GM19351 (cell line): ENCODE data around the gene PPP2R3C.
"Not testable (repeated sequence)": the region's sequence is repeated elsewhere in the genome, so short reads cannot be mapped to it uniquely, and the experiment has no call there.

ENCODE experiments used
- ATAC-seq: cut with Tn5 transposase; IDR thresholded peaks from one replicate; pipeline ENCODE4 v1.9.1; 2021; ENCODE audit warnings: mild to moderate bottlenecking, moderate library complexity; ENCODE audit not compliant: unreplicated experiment

The PPP2R3C gene

DNA sequence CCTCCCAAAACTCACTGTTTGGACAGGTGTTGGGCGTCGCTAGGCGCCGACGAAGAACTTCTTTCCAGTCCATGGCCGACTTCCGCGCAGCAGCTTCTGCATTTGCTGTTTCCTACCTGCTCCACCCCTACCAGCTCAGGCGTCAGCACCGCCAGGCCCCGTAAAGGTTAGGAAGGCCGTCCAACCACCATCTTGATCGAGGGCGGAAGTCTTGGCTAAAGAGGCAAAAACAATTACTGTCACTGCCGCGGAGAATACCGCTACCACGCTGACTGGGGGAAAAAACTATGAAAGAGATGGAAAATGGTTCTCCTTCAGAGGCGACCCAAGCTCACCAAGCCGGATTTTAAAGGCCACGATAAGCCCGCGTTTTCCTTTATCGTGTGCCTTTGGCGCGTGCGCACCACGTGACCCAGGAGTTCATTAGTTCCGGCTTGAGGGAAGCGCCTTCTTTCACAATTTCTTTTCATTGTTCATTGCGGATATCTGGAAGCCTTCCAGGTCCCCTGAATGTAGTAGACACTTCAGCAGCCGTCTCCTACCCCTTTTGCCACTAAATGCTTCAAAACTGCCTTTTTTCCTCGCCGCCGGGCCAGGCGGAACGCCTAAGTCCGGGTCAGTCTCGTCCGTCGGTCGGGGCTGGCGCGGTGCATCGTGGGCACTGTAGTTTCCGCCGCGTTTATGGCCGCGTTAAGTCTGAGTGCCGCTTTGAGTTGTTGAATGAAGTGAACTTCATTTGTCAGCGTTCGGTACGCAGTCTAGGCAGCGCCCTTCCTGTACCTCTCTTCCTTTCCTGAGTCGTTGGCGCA is at the start of gene PPP2R3C, which contains the start of gene PRORP:
Gene PPP2R3C (minus strand): TSS at position 104 of the 809 bp plus-strand sequence. CDS start 31 bp downstream, at position 73.
Gene PRORP (plus strand): TSS at position 666 of the 809 bp plus-strand sequence. CDS start 694 bp downstream, outside the sequence.
- peak; percentile 85 for ATAC-seq

DNA sequence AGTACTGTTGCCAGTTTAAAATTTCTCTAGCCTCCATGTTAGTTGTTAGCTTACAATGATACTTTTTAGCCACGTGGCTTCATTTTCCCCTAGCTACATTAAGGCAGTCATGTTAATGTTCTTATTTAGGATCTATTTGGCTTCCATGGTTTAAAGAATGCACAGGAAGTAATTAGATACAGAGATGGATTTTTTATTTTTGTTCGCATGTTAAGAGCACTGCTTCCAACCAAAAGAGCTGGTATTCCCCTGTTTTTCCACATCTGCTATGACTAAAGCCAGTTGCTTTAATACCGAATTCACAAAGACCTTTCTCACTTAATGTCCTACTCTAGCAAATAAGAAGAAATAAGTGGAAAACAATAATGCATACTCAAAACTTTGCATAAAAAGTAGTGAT is 45.7 kb upstream of the PPP2R3C start:
- no peak for ATAC-seq

GRCh38 chr14:35164849-35165248 is 43.1 kb upstream of the PPP2R3C start:
- no peak for ATAC-seq

GRCh38 chr14:35163384-35163783 is 41.6 kb upstream of the PPP2R3C start:
- ATAC-seq, result no peak

DNA sequence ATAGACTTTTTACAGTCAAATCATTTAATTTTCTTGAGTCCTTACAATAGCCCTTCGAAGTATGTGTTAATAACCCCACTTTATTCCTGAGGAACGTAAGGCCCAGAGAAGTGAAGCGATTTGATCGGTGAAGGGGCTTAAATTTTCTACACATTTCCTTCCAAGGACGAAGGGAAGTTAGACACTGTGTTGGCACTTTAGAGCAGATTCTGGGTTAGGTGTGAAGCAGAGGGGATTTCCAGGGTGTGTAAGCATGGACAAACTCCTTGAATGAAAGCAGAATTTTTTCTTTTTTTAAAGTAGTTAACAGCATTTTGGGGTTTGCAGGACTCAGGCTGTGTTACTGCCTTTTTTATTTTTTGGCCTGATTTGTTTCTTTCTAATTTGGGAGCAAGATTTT is 39.4 kb upstream of the PPP2R3C start:
- ATAC-seq, result peak; percentile 58

DNA sequence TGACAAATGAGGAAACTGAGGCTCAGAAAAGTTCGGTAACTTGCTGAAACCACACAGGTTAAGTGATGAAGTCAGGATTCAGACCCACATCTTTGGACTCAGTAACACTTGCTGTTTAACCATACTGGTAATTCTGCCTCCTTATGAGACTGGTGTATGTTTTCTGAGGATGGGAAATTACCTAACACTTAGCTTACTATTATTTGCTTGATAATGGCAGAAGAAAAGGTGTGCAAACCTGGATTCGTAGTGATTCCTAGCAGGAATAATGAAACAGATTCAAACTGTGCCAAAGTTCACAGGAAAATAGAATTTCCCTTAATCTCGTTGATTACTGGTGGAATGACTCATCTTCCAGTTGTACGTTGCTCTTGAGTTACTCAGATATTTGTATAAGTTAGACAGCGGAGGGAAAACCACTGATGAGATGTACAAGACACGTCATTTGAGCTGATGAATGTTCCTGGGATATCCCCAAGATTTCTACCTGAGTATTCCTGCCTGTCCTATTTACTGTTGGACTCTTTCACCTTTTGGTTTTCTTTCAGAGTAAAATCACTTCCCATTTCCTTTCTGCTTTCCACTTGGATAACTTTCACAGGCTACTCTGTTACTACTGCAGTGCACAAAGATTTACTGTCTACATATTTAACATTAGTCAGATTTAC is 38.1 kb upstream of the PPP2R3C start:
- no peak for ATAC-seq

DNA sequence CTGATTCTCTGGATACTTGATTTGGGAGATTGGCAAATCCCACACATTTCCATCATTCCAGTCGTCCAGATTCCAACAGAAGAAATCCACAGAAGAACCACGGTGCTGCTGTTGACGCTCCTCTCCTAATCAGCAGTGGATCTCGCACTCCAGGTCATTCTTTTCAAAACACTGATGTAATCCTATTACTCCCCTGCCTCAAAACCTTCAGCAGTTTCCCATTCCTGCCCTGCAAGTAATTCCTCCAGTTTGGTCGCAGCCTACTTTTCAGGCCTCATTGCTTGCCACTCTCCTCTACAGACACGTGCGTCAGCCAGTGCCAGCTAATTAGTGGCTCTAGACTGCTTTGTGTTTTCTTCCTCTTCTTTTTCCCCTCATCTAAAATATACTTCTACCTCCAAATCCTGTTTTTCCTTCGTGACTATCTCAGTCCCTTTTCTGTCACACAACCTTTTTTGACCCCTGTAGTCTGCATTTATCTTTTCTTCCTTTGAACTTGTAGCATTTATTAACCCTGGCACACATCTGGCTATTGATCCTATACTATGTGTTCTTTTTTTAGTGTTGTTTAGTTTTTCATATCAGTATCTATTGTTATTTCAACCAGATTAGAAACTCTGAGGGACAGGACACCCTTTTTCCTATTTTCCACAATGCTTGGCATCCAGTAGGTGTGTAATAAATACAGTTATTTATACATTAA is 37.3 kb upstream of the PPP2R3C start:
- no peak for ATAC-seq

DNA sequence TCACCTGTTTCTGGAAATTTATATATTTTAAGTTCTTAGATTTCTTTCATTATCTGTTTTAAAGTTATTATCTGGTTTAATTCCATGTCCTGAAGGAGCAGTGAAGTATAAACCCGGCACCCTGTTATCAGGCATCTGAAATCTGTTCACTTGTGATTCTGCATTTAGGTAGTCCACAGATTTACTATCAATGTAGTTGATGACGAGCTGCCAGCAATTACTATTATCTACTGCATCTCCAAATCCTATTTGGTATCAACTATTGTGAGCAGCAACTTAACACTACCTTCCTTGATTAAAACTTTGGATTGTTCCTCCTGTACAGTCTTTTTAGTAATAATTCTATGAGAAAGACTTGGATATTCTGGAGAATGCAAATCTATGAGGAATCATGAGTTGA is 36.7 kb upstream of the PPP2R3C start:
- no peak for ATAC-seq

- no peak for ATAC-seq
Observed at GRCh38 chr14:35155962-35156361, 34.2 kb upstream of the PPP2R3C start.

GRCh38 chr14:35154016-35154415 is 32.2 kb upstream of the PPP2R3C start:
- ATAC-seq, result no peak

GRCh38 chr14:35152531-35152930 is 30.7 kb upstream of the PPP2R3C start:
- ATAC-seq, result not testable (repeated sequence)

- no peak for ATAC-seq
Observed at GRCh38 chr14:35149239-35149638, 27.4 kb upstream of the PPP2R3C start.

DNA sequence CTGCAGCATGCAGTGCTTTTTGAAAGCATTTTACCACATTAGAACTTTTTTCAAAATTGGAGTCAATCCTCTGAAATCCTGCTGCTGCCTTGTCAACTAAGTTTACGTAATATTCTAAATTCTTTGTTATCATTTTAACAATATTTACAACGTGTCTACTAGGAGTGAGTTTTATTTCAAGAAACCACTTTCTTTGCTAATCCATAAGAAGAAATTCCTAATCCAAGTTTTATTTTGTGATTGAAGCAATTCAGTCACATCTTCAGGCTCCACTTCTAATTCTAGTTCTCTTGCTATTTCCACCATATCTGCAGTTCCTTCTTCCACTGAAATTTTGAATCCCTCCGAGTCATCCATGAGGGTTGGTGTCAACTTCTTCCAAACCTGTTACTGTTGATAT is 25.9 kb upstream of the PPP2R3C start:
- ATAC-seq, result no peak

- ATAC-seq, result no peak
Observed at GRCh38 chr14:35147186-35147585, 25.4 kb upstream of the PPP2R3C start.

- ATAC-seq, result no peak
Observed at GRCh38 chr14:35146711-35147149, 24.9 kb upstream of the PPP2R3C start.

GRCh38 chr14:35144029-35144428 is 22.2 kb upstream of the PPP2R3C start:
- ATAC-seq, result no peak

- no peak for ATAC-seq
Observed at GRCh38 chr14:35140718-35141581, 19.2 kb upstream of the PPP2R3C start.

DNA sequence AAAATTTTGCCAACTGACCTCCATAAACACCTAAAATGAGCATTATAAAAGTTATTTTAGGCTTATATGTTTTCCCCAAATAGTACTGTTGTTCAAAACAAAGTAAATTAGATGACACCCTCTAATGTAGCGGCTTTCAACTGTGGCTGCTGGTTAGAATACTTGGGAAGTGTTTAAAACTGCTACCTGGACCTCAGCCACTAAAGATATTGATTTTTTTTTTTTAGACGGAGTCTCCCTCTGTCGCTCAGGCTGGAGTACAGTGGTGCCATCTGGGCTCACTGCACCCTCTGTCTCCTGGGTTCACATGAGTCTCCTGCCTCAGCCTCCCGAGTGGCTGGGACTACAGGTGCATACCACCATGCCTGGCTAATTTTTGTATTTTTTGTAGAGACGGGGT is 16.8 kb upstream of the PPP2R3C start:
- ATAC-seq, result no peak

- no peak for ATAC-seq
Observed at GRCh38 chr14:35134329-35135123, 12.7 kb upstream of the PPP2R3C start.
